Measurements from ENCODE around the gene FAU.

DNA sequence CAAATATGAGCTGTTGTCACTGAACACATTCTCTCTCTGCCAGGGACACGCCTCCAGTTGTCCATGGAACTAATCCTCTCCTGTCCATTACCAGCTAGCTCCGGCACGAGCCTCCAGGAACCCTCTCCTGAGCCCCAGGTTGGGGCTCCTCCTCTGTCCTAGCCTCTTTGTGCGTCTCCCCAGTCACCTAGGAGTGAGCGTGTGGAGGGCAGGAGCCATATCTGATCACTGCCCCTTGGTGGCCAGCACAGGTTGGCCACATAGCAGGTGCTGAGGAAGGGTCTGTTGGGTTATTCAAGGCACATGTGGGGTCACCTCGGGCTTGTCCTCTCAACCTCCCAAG lies 9.9 kb upstream of the FAU start:
- TF ChIP-seq POLR2A (IDR thresholded peaks at IDR 0.05) = no peak
- TF ChIP-seq, protein P1, sequence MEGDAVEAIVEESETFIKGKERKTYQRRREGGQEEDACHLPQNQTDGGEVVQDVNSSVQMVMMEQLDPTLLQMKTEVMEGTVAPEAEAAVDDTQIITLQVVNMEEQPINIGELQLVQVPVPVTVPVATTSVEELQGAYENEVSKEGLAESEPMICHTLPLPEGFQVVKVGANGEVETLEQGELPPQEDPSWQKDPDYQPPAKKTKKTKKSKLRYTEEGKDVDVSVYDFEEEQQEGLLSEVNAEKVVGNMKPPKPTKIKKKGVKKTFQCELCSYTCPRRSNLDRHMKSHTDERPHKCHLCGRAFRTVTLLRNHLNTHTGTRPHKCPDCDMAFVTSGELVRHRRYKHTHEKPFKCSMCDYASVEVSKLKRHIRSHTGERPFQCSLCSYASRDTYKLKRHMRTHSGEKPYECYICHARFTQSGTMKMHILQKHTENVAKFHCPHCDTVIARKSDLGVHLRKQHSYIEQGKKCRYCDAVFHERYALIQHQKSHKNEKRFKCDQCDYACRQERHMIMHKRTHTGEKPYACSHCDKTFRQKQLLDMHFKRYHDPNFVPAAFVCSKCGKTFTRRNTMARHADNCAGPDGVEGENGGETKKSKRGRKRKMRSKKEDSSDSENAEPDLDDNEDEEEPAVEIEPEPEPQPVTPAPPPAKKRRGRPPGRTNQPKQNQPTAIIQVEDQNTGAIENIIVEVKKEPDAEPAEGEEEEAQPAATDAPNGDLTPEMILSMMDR (IDR thresholded peaks at IDR 0.05) = no peak

Measured in thyroid gland (tissue), 4 donors.